GM21529 (cell line): Measurements from ENCODE around the gene ETV6.

ENCODE experiments used
- ATAC-seq: cut with Tn5 transposase; IDR thresholded peaks from one replicate; pipeline ENCODE4 v1.9.1; 2021; ENCODE audit not compliant: unreplicated experiment

The ETV6 gene

DNA sequence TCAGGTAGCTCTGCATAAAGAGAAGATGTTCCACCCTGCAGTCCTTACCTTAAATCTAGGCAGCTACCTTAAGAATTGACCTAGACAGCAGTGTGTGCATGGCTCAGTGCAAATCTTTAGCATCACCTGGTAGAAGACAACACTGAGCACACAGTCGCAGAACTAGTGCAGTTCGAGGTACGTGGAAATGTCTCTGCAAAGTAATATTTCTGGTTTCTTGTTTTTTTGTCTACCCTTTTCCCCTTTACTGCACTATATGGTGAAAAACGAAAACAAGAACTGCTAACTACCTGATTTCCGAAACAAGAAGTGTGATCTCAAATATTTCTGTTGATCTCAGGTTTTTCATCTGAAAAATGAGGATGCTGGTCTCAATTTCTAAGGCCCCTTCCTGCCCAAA lies 82.5 kb downstream of the ETV6 start:
- ATAC-seq, result peak; percentile 44

GRCh38 chr12:11732715-11733114 lies 83.2 kb downstream of the ETV6 start:
- no peak for ATAC-seq

DNA sequence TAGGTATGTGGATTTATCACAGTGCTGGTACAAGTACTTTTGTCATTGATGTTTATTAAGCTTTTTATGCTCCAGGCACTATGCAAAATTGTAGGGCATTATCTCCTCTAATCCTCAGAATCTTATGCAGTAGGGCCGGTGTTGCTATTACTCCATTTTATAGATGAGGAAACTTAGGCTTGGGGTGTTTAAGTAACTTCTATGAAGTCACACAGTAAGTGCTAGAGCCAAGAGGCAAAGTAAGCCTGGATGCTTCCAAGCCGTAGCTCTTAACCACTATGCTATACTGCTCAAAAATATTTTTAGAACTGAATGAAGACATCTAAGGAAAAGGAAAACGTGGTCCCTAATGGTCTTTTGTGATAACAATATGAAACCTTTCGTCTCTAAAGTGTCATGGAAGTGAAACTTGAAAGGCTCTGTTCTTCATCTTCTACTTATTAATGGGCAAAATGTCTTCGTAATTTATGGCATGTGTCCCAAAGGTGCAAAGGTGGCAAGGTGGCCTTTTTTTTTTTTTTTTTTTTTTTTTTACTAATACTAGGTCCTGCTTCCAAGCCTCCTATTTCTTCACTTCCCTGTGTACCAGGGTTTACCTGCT lies 85.2 kb downstream of the ETV6 start:
- no peak for ATAC-seq

- ATAC-seq, result no peak
These were observed 89.0 kb downstream of the ETV6 start for GRCh38 chr12:11738450-11738849.

GRCh38 chr12:11739980-11740577 lies 90.6 kb downstream of the ETV6 start:
- ATAC-seq, result no peak

DNA sequence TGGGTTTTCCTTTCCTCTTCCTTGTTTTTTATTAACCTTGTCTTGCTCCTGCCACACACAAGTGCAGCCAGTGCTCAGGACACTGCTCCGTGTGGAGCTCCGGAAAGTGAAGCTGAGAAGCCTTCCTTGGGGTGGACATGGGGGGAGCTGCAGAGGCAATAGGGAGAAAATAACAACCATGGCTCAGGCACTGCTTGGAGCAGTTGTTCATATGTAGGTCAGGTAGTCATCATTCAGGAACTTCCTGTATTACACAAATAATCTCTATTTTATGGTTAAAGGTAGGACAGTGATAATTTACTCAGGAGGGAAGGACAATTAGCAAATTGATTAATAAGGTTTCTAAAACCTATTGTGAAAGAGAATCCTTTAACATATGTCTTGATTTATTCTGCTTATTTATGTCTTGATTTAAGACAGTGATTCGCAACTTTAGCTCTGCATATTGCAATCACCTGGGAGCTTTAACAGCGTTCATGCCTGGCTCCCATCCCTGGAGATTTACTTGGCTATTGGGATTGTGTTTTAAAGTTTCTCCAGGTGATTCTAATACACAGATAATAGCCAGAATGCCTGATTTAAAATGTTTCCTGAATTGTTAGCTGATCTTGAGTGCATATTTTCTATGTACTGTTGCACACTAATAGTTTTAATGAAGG lies 92.1 kb downstream of the ETV6 start:
- no peak for ATAC-seq

GRCh38 chr12:11743423-11744409 lies 94.2 kb downstream of the ETV6 start:
- ATAC-seq, result no peak

GRCh38 chr12:11744410-11744801 lies 94.9 kb downstream of the ETV6 start:
- ATAC-seq, result no peak

DNA sequence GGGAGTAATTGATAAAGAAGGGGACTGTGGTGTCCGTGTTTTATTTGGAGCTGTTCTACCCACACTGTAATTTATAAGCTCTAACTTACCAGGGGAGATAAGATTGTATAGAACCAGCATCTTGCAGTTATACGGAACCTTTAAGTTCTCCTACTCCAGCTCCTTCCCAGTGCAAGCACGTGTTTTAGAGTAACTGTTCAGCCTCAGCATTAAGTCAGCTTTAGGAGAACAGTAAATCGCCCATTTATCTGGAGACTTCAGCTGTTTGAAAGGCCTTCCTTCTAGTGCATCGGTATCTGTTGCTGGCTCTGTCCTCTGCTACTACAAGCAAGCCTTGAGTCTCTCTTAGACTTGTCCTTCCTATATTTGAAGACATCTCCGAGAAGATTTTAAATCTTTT lies 95.6 kb downstream of the ETV6 start:
- ATAC-seq, result no peak

GRCh38 chr12:11746024-11746771 lies 96.7 kb downstream of the ETV6 start:
- no peak for ATAC-seq

DNA sequence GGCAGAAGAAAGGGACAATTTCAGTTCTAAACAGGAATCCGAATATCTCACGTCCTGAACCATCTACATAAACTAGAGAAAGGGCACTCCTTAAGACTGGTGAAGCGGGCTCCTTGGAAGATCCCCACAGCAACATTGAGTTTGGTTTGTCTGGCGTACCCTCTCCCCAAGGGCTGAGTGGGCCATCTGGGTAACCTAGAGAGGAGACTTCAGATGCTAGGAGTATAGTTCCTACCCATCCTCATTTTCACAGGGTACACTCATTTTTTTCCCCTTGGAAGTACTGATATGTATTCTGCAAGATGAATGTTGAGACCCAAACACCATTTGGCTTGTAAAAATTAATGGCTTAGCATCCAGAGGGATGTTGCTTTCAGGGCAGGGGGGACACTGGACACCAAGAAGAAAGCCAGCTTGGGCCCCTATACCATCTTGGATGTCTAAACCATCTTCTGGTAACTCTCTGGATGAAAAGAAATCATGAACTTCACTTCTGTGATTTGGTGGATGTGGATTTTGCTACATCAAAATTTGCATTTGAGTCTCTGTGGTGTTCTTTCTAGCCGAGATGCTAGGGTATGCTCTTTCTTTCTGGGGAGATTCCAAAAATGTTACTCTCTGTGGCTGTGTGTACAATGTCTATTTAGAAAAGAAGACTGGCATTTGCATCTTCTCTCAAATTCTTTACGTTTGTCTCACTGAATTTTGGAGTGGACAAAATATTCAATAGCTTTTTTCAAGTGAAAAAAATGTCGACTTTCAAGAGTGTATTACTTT lies 97.7 kb downstream of the ETV6 start:
- ATAC-seq, result peak; percentile 33

DNA sequence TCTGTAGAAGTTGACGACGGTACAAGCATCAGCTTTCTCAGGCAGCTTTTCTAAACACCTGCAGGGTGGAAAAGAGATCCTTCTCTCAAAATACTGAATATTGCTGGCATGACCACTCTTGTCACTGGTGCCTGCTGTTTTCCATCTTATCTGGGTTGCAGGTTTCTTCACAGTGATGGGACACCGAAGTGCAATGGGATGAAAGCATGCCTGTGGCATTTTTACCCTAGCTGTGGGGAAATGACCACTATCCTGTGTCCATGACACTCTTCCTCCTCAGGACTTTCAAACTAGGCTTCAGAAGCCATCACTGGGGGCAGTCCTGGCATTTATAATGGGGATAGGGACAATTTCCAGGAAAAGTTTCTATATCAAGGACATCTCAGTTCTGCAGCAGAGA lies 98.5 kb downstream of the ETV6 start:
- no peak for ATAC-seq

- no peak for ATAC-seq
These were observed 99.4 kb downstream of the ETV6 start for GRCh38 chr12:11748903-11749302.

DNA sequence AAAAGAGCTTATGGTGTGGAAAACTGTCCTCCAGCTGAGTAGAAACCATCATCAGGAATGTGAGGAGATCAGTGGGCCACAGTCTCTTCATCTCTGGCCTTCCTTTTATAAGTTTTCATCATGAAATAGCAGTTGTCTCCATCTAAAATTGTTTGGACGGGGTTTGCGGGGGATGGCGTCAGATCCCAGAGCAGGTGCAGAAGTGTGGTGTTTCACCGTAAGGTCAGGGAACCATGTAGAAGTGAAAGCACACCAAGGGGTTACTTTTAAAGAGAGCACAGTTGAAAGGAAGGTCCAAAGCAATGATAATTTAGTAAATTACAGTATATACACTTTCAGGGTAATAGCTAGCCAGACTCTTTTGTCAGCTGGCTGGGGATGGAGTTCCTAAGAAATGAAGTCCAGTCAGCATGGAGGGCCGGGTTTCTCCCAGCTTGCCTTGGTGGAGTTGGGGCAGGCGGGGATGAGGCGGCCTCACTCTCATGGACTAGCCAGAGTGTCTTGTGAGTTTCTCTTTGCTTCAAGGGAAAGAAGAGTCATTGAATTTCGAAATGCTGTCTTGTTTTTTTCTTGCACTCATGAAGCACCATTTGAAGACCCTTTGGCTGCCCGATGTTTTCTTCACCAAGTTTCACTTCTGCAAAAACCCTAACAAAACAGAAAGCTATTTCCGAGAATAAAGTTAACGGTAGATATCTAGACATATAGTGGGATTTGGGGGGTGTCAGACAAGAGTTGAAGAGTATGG lies 100.6 kb downstream of the ETV6 start:
- ATAC-seq, result peak; percentile 67

- ATAC-seq, result no peak
These were observed 103.1 kb downstream of the ETV6 start for GRCh38 chr12:11752403-11753149.

DNA sequence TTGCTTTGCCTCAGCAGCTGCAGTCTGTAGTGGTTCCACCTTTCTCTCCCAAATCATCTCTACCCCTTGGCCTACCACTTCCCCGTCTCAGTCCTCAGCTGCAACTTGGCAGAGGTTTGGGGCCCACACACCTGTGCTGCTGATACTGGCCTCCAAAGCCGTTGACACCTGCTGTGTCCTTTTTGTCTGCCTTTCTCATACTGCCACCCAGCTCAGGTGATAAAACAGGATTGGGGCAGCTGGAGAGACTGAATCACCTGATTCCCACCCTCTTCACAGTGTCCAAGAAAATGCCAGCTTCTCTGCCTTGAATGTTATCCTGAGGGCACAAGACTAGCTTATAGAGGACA lies 103.7 kb downstream of the ETV6 start:
- ATAC-seq, result peak; percentile 29

- no peak for ATAC-seq
These were observed 104.4 kb downstream of the ETV6 start for GRCh38 chr12:11753826-11754225.

DNA sequence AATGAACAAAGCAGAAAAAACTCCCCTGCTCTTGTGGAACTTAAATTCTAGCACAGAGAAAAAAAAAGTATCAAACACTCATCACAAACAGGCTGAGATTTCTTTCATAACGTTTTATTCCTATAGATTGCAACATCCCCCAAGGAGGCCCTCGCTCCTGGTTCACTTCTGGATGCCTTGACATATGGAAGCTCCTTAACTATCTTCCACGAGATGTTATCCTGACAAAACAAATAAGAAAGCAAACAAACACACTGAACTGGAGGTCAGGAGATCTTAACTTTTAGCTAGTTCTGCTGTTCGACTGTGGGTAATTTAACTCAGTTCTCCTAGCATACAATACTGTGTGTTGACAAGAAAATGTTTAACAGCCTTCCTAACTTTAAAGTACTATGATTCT lies 104.8 kb downstream of the ETV6 start:
- ATAC-seq, result no peak
